Measurements from ENCODE around the gene PALLD.
A peak's percentile ranks its signal among the peaks of the same experiment; 100 is the strongest.
"Not testable (repeated sequence)": the region's sequence is repeated elsewhere in the genome, so short reads cannot be mapped to it uniquely, and the experiment has no call there.

The PALLD gene

DNA sequence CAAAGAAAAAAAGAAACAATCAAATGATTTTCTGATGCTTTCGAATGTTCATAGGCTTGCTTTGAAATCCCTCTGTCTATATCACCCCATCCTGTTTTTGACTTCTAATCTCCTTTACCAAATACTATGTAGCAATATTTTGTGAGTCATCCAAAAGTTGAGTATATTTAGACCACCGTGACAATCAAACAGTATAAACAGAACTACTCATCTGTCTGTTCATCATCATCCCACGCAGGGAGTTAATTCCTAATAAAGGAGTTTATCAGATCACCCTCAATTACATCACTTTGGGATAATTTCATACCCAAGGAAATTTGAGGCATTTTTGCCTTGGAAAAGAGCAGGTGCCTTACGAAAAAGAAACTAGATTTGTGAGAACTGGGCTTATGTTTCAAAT lies 300.3 kb downstream of the PALLD start:
- no peak for DNase-seq (ENCODE audit: low spot score)

DNA sequence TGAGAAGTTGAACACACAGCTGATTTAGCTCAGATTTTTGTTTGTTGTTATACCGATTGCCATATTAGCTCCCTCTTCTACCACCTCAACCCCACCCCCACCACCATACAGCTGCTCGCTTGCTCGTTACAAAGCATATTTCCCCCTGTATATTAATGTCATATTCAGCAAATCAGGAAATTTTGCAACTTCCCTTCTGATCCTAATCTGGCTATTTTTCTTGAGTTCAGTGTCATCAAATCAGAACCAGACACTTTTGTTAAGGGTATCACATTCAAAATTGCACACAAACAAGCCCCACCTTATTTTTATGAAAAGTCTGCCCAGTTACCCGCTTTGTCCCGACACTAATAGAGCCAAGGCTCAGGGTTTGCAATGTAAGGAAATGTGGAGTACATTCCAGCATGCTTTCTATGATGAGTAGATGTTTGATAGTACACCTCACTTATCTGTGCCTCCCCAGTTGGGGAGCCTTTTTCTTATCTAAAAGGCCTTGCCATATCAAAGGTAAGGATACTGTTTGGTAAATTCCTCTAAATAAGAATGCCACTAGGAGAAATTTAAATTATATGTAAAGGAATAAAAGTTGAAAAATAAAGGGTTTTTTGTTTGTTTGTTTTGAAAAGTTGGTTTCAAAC lies 301.0 kb downstream of the PALLD start:
- no peak for DNase-seq (ENCODE audit: low spot score)

DNA sequence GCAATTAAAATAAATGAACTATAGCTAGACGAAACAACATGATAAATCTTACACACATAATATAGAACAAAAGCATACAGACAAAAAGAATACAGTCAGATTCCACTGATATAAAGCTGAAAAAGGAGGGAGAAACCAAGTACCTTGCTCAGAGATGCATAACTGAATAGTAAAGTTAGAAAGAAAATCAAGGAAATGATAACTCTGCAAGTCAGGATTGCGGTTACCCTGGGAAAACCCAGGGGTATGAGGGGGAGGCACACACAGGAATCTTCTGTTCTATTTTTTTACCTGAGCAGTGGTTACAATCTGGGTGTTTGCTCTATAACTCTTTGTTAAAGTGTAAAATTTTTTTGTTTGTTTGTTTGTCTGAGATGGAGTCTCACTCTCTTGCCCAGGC lies 304.1 kb downstream of the PALLD start:
- no peak for DNase-seq (ENCODE audit: low spot score)

DNA sequence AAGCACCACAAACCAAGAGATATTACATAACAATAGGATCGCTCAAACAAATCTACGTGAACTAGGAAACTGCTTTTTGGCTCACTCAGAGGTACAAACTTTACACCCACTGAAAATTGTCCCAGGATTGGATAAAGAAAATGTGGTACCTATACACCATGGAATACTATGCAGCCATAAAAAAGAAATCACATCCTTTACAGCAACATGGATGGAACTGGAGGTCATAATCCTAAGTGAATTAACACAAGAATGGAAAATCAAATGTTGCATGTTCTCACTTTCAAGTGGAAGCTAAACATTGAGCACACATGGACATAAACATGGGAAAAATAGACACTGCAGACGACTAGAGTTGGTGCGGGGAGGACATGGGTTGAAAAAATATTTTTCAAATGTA lies 305.4 kb downstream of the PALLD start:
- DNase-seq (ENCODE audit: low spot score): no peak

DNA sequence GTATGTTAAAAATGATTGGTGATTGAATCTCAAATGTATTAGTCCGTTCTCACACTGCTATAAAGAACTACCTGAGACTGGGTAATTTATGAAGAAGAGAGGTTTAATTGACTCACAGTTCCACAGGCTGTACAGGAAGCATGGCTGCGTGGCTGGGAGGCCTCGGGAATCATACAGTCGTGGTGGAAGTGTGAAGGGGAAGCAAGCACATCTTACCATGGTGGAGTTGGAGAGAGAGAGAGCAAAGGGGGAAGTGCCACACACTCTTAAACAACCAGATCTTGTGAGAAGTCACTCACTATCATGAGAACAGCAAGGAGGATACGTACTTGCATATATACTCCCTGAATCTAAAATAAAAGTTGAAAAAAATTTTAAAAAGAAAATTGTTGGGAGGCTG lies 306.2 kb downstream of the PALLD start:
- not testable (repeated sequence) for DNase-seq (ENCODE audit: low spot score)

DNA sequence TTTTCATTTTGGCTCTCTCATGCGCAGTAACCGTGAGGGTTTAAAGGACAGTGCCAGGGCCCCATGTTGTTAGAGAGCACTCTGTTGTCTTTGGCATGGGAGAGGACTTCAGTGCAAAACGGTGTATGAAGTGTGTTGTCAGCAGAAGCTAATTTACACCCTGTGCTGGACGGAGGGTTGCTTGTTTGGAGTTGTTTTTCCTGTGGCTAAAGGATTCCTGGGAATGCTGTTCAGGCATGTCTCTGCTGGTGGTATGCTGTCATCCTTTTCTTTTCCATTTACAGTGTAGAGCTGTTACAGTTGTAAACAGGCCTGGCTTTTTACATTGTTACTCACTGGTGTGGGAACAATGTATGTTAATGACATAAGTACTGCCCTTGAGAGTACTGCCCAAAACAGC lies 306.9 kb downstream of the PALLD start:
- no peak for DNase-seq (ENCODE audit: low spot score)

DNA sequence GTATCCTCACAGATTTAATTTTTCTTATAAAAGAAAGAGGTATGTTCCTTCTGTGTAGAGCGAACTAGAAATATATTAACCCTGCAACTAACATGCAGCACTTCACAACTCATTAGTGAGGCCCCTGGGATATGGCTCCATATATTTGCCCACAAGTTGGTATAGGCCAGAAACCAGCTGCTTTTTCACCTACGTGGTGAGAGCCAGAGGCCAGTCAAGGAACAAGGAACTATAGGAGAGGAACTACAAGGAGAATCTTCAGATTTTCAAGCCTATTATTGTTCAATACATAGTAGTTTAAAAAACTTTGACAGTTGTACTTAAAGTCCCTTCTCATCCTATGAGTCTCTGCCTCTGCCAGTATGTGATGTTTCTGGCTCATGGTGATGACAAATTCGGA lies 307.3 kb downstream of the PALLD start:
- no peak for DNase-seq (ENCODE audit: low spot score)

DNA sequence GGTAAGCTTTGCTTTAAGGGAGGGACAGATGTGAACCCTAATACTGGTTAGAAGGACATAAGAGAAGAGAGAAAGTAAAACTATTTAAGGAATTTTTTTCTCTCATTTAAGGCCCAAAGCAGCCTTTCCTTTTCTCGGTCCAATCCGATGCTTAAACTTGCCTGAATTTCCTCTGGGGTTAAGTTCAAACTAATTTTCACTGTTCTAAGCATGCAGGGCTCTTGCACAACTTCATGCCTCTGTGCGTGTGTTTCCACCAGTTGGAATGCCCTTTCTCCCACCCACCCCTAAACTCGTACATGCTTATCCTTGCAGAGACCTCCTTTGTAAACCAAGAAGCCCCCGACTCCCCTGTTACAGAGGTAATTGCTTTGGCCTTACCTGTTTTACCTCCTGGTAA lies 308.5 kb downstream of the PALLD start:
- DNase-seq (ENCODE audit: low spot score): no peak

DNA sequence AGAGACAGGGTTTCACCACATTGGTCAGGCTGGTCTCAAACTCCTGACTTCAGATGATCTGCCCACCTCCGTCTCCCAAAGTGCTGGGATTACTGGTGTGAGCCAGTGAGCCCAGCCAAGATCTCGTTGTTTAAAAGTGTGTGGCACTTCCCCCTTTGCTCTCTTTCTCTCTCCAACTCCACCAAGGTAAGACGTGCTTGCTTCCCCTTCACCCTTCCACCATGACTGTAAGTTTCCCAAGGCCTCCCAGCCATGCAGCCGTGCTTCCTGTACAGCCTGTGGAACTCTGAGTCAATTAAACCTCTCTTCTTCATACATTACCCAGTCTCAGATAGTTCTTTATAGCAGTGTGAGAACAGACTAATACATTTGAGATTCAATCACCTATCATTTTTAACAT lies 309.4 kb downstream of the PALLD start:
- DNase-seq (ENCODE audit: low spot score): not testable (repeated sequence)

DNA sequence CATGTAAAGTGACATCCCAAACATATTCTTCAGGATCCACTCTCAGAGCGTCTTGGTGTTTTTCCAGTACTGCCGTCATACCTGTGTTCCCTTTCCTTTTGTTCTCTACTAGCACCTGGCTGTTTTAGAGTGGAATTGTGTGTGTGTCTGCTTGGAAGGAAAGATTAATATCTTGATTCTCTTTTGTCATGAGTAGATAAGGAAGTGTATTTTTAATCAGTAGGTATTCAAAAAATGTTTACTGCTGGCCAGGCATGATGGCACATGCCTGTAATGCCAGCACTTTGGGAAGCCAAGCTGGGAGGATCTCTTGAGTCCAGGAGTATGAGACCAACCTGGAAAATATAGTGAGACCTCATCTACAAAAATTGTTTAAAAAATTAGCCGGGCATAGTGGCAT lies 314.4 kb downstream of the PALLD start:
- no peak for DNase-seq (ENCODE audit: low spot score)

DNA sequence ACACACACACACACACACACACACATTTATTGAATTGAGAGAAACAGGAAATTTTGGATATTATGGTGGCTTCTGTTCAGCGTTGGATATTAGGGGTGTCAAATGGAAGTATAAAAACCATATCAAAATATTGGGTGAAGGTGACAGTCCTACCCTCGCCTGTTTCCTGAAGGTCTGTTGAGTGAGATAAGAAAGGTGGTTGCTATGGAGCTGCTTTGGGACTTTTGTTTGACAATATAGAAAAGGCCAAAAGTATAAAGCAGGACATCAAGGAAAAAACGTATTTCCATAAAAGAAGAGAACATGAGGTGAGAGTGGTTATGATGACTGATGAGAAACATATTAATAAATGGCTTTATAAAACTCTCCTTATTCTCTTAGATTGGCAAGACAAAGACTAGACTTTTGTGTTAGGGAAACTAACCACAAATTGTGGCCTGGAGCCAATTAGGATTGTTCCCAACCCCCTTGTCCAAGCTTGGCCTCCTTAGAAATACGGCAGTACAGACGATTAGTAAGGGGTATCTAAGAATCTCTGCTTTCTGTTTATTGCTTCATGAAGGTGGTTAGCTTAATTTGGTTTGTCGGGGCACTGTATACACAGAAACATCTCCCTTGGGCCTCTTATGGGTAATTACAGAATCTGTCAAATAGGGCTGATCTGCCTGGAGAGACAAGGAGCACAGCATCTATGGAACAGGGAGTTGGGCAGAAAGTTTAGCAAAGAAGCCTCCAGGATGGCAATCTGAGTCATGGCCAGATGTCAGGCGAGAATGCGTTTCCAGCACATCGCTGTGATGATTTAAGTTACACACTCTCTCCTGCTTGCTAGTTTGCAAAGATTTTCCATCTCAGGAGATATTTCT lies 315.2 kb downstream of the PALLD start:
- no peak for DNase-seq (ENCODE audit: low spot score)

DNA sequence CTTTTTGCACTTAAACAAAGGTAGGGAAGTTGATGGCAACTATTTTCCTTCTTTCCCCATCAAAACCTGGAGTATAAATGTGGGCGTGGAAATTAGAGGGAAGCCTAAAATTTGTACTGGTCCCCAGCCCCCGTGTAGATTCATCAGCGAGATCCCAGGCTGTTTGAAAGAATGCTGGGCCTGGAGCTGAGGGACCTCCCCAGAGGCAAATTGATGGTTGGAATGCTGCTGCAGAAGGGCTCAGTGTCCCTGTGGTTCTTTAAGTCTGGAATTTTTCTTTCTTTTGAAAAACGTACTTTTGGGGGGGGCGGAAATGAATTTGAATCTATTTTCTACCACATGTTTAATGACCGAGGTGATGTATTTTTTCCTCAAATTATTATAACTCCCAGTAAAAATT lies 316.0 kb downstream of the PALLD start:
- no peak for DNase-seq (ENCODE audit: low spot score)

DNA sequence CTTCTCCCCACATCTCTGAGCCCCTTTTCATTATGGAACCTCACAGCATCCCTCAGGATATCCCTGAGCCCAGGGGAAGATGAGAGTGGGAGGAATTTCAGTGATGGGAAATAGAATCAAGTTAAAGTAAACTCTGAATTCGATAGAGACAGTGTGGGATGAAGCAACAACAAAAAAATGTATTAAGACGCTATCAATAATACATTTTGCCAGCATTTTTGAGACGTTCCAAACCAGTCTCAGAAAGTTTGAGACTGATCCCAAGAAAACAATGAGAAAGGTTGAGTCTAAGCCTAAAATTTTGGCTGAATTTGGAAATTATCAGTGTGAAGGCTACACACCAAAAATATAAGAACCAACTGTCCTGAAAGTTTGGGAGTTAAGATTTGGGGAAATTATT lies 317.0 kb downstream of the PALLD start:
- DNase-seq (ENCODE audit: low spot score): no peak

DNA sequence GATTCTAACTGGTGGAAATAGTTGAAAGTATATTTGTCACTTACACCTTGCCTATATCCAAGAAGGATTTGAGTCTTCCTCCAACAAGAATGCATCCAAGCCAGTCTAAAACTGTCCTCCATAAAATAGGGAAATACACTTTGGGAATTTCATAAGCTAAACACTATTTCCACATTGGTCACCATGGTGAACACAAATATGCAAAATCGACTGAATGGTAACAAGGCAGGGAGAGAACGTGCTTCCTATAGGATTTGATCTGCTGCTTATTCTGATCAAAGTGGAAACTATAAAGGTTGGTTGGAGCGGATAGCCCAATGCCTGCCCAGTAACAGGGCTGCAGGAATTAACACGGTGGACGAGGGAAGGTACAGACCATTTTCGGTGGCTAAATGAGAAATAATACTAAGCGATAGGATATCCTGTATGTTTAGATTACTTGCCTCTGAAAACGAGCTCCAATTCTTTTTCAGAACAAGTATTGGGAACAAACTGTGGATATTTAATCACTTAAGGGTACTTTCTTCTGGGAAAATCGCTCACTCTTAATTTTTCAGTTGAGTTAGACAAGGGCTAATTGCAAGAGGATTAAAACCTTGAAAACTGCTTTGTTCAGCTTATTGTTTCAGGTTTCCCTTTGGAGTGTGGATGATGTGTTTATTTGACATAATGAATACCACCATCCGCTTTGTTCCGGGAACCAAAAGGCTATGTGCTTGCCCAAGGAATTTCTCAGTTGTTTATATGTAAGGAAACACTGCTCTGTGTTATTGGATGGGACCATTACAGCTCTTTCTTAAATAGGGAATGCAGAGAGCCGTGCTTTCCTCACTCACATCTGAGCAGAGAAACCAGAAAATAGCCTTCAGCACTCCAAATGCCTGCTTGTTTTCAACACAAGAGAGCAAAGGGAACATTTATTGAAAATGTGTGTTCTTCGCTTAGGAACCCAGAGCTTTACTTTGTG lies 318.8 kb downstream of the PALLD start:
- no peak for DNase-seq (ENCODE audit: low spot score)

DNA sequence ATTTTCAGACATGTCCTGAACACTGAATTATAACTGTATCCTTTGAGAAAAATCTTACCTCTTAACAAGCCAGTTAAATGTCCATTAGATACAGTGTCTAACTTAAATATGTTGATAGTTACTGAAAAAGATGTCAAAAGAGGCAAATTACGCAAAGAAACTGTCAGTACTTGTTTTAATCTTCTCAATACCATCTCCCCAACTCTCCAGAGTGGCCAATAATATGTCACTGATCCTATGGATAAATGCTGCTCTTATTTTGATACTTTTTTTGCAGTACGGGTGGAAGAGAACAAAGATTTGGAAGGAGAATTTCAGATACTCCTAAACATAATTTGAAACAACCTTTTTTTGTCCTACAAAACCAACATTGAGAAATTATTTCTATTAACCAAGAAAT lies 320.5 kb downstream of the PALLD start:
- no peak for DNase-seq (ENCODE audit: low spot score)

DNA sequence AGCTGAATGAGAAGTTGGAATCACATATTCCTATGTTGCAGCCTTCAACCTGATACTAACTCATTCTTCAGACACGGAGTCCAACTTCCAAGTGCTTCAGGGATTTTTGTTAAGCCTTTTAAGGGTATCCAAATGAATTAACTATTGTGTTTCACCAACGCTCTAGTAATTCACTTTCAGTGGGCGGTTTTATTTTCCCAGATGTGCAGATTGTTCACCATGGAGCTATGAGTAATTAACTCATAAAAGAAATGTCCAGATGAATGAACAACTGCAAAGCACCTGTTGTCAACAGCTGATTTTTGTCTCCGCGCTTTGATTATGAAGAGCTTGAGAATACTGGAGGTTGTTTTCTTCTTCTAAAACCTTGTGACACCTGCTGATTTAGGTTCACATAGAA lies 325.6 kb downstream of the PALLD start:
- no peak for DNase-seq (ENCODE audit: low spot score)

DNA sequence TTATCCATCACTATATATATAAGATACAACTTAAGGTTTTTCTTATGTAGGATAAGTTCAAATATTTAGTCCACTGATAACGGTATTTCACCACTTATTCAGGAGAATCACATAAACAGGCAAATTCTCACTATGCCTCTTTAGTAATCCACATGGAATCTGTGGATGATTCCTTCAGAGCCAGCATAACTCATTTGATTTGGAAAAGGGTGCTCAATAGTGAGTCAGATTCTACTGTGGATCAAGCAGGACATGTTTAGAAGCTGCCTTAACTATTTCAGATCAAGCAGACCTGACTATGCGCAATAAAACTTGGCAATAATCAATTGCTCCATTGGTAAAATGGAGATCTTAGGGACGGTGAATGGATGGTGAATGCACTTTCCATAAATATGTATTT lies 329.1 kb downstream of the PALLD start:
- DNase-seq (ENCODE audit: low spot score): no peak

DNA sequence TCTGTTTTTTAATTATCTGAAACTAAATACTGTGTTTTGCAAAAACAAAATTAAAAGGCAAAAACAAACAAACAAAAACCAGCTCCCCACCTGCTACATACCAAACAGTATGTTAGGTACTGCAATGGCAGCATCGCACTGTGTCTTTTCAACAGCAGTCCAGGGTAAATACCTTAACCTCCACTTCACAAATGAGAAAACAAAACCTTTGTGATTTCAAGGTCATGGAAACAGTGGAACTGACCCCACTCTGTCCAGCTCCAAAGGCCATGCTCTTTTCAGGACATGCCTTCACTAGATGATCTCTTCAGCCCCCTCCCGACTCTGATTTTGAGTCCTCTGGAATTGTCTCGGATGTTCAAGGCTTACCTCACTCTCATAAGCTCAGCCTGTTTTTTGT lies 329.8 kb downstream of the PALLD start:
- no peak for DNase-seq (ENCODE audit: low spot score)

DNA sequence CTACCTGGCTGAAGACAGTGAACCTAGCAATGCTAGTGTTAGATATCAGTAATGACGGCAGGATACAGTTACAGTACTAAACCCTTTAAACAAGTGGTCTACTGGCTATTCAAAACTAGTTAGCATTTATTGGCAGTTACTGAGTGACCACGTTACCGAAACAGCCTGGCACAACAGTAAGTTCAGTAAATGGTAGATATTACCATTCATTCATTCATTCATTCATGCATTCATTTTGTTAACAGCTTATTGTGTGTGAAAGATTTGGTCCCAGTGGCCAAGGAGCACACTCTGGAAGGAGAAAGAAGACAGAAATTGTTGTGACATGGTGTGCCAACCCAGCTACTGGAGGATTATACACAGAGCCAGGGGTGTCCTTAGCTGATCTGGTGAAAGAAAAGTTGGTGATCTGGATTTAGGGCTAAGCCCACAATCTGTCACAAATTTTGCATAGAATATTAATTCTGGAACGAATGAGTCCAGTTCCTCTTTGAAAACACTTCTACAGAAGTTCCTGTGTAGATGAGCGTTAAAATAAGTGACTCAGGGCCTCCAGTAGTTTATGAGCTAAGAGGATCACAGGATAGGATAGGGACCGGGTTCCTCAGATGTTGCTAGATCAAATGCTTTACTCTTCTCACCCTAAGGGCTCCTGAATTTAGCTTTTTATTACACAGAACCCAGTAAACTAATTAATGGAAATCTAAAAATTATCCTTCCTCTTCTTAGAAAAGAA lies 334.1 kb downstream of the PALLD start:
- DNase-seq (ENCODE audit: low spot score): no peak

DNA sequence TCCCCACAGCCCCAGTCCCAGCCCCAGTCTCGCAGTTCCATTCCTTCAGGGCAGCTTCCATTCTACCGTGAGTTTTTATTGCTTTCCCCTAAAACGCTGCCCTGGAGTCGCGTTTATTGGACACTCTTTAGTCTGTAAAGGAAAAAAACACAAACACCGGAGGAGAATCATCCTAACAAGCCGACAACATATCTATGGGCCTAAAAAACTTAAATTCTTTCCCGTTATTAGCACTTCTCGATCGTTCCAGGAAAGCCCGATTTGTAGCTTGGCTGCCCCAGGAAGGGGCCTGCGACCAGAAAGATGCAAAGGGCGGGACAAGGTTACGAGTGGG lies 334.7 kb downstream of the PALLD start:
- DNase-seq (ENCODE audit: low spot score): no peak

DNA sequence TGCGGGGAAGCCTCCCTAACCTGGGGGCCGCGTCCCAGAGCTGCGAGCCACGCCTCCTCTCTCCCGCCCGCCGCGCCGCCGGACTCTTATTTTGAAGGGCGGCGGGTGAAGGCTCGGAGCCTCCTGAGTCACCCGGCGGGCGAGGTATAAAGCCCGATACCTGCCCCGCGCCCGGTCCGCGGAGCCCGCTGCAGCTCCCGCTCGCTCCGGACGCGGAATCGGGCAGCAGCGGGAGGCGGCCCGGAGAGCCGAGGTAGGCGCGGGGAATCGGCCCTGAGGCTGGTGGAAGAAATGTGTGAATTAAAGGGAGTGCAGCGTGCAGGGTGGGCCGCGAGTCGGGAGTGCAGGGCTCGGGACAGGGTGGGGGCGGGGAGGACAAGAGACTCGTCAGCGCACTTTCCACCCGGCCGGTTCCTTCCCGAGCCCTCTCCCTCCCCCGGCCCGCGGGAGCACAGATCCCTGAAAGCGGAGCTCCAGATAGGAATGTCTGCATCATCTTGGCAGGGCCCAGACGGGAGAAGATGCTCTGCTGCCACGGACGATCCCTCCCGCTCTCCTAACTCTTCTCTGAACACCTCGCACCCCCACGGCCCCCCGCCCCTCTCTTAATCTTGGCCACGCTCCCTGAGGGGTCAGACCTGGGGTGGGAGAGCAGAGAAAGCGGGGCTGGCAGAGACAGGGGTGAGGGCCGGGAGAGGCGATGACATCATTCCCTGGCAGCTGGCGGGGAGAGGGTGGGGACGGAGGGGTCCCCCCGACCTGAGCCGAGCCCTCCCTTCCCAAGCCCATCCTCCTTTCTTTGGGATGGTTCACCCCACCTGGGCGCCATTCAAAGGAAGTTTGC lies 335.3 kb downstream of the PALLD start:
- peak; percentile 66 for DNase-seq (ENCODE audit: low spot score)
